Measurements from ENCODE around the gene C1QA.

- TF ChIP-seq CTCF (conservative IDR thresholded peaks at IDR 0.05) (no peak), EZH2 (IDR thresholded peaks at IDR 0.05; ENCODE audit: low read depth) (no peak)
Observed at GRCh38 chr1:22607154-22607553, 29.3 kb upstream of the C1QA start.
